GM19238 (cell line): Measurements from ENCODE around the gene CCDC186.
A peak's percentile ranks its signal among the peaks of the same experiment; 100 is the strongest.

Experiments
- DNase-seq: peaks from one replicate; pipeline ENCODE4 v3.0.0; 2011; ENCODE audit warnings: low spot score; ENCODE audit not compliant: insufficient read length

CCDC186 gene

GRCh38 chr10:114173921-114174694, at the start of gene CCDC186:
CCDC186 (minus strand) TSS chr10:114174203; CDS start chr10:114163268, 10,935 bp downstream.
- DNase-seq: peak; percentile 92

GRCh38 chr10:114223066-114223465, 49.1 kb upstream of the CCDC186 start:
- no peak for DNase-seq

GRCh38 chr10:114221235-114221634, 47.2 kb upstream of the CCDC186 start:
- no peak for DNase-seq

GRCh38 chr10:114220281-114220680, 46.3 kb upstream of the CCDC186 start:
- DNase-seq: no peak

- DNase-seq: no peak
Measured at GRCh38 chr10:114215033-114215432, 41.0 kb upstream of the CCDC186 start.

- no peak for DNase-seq
Measured at GRCh38 chr10:114212153-114212552, 38.1 kb upstream of the CCDC186 start.

GRCh38 chr10:114208351-114208750, 34.3 kb upstream of the CCDC186 start:
- no peak for DNase-seq

GRCh38 chr10:114207349-114207748, 33.3 kb upstream of the CCDC186 start:
- DNase-seq: no peak

- DNase-seq: no peak
Measured at GRCh38 chr10:114206902-114207301, 32.9 kb upstream of the CCDC186 start.

- DNase-seq: no peak
Measured at GRCh38 chr10:114202812-114203211, 28.8 kb upstream of the CCDC186 start.

GRCh38 chr10:114199239-114199638, 25.2 kb upstream of the CCDC186 start:
- DNase-seq: no peak

- DNase-seq: no peak
Measured at GRCh38 chr10:114195079-114195478, 21.1 kb upstream of the CCDC186 start.

GRCh38 chr10:114189700-114190099, 15.7 kb upstream of the CCDC186 start:
- no peak for DNase-seq

- DNase-seq: no peak
Measured at GRCh38 chr10:114188900-114189299, 14.9 kb upstream of the CCDC186 start.

- no peak for DNase-seq
Measured at GRCh38 chr10:114188001-114188400, 14.0 kb upstream of the CCDC186 start.

- DNase-seq: no peak
Measured at GRCh38 chr10:114184276-114184675, 10.3 kb upstream of the CCDC186 start.

GRCh38 chr10:114183563-114183962, 9.6 kb upstream of the CCDC186 start:
- no peak for DNase-seq

GRCh38 chr10:114181971-114182370, 8.0 kb upstream of the CCDC186 start:
- no peak for DNase-seq

- DNase-seq: no peak
Measured at GRCh38 chr10:114180937-114181336, 6.9 kb upstream of the CCDC186 start.

- DNase-seq: no peak
Measured at GRCh38 chr10:114179747-114180146, 5.7 kb upstream of the CCDC186 start.

GRCh38 chr10:114179148-114179547, 5.1 kb upstream of the CCDC186 start, which contains the start of gene TDRD1:
TDRD1 (plus strand) TSS chr10:114179353; CDS start chr10:114187832, 8,479 bp downstream.
- no peak for DNase-seq

GRCh38 chr10:114176511-114176910, 2.5 kb upstream of the CCDC186 start:
- DNase-seq: no peak

- no peak for DNase-seq
Measured at GRCh38 chr10:114175667-114176066, 1.7 kb upstream of the CCDC186 start.
